SIG-M5 treated with dmso at 0.1 percent for 504 hours (cell line): ENCODE results near the gene MYO19.
"Not testable (repeated sequence)": the region's sequence is repeated elsewhere in the genome, so short reads cannot be mapped to it uniquely, and the experiment has no call there.

Experiments used
- DNase-seq: peaks from one replicate; lab custom pipeline; 2025; ENCODE audit not compliant: unreplicated experiment; lab: John Stamatoyannopoulos, UW

MYO19 gene

DNA sequence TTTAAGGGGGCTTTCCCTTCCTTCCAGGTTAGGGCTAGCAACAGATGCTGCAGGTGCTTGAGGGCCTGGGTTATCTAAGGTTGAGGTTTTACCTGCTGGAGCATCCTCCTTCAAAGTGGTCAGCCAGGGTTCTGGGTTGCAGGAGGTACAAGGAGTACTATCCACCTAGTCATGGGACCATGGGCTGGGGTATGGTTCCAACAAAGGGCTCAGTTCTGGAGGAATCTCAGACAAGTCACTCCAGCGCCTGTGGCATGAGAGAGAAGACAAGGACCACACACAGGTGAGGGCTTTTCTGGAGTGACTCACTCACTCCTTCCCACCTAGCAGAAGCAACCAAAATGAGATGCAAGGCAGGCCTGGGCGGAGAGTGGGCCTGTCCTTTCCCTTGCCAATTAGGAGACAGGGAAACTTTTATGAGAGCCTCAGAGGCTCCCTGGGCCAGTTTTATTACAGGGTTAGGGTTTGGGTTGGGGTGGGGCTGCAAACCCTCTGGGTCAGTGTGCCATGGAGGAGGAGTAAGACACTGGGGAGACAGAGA is 2.2 kb downstream of the MYO19 start:
- DNase-seq, result no peak

DNA sequence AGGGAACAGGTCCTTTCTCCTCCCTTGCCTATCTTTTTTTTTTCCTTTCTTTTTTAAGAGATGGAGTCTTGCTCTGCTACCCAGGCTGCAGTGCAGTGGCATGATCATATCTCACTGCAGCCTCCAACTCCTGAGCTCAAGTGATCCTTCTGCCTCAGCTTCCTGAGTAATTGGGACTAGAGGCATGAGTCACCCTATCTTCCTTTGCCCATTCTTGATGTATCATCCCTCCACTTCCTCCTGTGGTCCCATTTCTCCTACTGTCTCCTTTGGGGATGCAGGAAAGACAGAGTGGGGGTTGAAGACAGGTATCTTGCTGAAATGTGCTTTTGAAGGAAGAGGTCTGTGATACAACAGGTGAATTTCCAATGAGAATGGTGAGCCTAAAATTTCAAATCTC is 5.5 kb downstream of the MYO19 start:
- no peak for DNase-seq

DNA sequence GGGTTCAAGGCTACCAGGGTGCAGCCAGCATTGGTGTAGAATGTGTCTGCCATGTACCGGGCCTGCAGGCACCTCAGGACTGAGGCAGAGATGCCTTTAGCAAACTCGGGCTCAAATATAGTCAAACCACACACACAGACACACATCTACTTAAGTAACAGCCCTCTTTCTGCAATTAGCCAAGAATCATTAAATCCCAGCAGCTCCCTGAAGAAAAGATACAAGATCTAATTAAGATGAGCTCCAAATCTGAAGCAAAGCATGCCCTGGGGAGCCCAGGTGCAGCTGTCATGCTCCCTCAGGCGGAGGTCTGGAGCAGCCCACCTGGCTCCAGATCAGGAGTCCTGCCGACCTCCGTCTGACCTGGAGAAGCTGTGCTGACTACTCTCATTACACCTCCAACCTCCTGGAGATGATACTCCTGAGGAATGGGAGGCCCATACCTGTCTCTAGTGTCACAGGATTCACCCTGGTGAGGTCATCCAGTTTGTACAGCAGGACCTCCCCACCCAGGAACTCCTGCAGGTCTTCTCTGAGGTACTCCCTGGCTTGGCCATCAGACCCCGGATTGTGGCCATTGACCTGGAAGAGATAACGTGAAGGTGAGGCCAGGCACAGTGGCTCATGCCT is 6.9 kb downstream of the MYO19 start:
- no peak for DNase-seq

DNA sequence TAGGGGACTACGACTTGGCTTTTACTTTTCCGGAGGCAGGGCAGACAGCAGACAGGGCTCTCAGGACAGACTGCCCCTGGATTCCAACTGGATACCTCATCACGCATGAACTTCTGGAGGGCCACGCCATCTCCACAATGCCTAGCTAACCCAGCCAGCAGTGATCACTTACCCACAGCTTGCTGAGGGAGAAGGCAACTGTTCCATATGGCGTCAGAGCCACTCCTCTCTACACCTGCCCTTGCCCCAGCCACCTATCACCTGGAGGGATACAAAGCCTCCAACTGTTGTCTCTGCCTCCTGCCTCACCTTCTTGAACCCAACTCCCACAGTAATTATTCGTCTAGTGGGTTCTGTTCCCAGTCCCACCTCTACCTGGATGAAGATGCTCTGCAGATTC is 8.8 kb downstream of the MYO19 start:
- DNase-seq, result no peak

DNA sequence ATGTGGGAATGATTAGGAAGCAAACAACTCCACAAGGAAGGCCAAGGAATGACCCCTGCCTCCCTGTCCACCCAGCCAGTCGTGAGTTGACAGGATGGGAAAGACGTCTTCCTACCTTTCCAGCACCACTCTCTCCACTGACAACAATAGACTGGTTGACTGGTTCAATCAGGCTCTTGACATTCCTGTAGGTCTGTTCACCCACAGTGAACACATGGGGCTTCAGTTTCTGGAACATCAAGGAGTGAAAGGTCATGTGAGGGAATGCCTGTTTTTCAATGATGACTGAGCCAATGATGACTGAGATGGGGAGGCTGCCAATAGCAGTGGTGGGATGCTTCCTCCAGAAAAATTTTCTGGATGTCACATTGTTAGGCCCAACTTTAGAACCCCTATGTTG is 9.6 kb downstream of the MYO19 start:
- no peak for DNase-seq

DNA sequence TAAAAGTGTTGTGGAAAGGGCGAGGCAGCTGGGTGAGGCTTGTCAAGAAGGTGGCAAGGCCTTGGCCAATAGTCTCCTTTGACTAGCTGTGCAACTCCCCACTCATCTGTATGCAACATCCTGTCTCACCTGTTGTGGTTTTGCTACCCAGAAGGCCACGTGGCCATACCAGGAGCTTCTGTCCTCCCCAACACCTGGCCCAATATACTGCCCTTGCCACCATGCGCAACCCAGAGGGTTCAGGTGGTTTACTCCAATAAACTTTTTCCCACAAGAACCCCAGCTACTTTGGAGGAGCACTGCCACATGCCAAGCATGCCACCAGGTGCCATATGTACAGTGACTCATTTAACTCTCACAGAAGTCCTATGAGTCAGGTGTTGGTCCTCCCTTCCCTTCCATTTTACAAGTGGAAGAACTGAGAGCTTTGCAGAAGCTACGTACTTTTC is 10.2 kb downstream of the MYO19 start:
- DNase-seq, result no peak

DNA sequence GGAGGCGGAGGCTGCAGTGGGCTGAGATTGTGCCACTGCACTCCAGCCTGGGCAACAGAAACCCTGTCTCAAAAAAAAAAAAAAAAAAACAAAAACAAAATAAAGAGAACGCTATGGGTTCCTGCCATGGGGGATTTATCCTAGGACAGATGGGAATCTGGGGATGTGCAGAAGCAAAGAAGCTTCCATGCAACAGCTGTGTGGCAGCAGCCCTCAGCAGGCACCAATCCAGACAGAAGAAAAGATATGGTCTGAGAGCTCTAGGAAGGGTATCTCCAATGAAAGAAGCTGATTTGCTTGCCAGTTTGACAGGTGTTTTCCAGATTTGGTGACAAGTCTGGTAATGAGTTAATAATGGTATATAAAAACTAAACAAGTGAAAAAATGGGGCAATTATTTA is 11.6 kb downstream of the MYO19 start:
- DNase-seq, result no peak

DNA sequence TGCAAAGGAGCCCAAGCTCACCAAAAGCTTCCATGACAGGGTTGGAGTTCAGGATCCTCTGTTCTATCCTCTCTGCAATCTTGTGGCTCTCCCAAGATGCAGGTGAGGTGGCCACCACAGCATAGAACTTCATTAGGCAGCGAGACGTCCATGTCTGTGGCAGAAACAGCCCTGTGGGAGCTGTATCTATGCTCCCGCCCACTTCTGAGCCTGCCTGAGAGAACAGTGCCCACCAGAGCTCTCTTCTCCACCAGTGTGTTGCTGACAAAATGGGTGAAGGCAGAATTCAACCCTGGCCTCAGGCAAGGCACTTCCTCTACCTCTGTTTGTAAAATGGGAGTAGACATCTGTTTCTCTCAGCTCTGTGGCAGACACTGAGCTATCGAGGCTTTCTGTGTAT is 18.8 kb downstream of the MYO19 start:
- no peak for DNase-seq

DNA sequence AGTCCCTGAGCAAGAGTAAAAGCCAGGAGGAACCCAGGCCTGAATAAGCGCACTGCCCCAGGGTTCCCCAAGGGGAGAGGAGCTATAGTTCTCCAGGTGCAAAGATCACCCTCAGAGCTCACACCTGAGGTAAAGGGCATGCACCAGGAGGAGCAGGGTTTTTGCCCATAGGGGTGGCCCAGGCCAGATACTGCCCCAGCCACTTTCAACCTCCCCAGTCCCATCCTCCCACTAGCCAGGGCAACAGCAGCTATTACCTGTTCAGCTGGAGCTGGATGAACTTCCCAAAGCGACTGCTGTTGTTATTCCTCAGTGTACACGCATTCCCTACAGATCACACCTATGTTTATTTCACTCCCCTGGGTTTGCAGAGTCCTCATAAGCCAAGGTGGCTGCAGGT is 19.8 kb downstream of the MYO19 start:
- no peak for DNase-seq

DNA sequence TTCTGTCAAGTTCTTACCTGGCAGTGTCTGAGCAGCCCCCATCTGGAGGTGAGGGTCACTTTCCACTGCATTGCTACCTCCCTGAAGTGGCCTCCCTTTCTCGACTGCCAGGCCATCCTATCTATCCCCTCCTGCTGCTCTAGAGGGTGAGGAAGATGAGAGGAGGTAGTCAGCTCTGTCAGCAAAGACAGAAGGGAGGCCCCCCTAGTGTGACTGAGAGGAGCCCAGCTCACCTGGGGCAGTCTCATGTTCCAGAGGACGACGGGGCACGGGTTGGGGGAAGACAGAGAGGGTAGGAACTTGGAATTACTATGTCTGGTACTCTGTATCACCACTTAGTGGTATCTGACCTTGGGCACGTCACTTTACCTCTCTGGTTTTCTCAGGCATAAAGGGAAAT is 22.0 kb downstream of the MYO19 start:
- no peak for DNase-seq

DNA sequence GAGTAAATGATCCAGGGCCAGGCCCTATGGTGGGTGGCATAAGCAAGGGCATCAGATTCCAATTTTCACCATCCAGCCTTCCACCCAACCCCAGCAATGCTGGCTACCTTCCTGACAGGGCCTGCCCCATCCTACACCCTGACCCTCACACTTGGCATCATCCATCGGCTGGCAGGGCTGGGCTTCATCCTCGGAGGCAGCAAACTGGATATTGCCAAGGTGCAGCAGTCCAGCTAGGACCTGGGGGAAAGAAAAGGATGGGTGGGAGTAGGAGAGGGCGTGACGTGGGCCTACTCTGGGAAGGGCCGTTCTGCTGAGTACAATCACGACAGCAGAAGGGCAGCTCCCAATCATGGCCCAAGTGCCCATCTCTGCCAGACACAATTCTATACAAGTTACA is 23.5 kb downstream of the MYO19 start:
- no peak for DNase-seq

DNA sequence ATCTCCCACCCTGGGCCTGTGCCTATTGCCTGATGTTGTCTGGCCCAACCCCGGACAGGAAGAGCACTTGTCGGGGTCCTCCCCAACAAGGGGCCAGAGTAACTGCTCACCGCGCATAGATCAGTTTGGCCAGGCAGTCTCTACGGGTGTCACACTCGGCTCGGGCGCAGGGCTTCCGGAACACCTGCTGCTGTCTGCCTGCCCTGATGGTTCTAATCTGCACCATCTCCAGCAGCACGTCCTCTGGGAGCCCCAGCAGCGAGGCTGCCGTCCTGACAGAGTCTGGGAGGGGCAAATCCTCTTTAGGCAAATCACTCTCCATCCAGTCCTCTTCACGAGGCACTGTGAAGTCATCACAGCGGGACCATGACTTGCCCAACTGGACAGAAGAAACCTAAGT is 24.0 kb downstream of the MYO19 start:
- DNase-seq, result no peak

DNA sequence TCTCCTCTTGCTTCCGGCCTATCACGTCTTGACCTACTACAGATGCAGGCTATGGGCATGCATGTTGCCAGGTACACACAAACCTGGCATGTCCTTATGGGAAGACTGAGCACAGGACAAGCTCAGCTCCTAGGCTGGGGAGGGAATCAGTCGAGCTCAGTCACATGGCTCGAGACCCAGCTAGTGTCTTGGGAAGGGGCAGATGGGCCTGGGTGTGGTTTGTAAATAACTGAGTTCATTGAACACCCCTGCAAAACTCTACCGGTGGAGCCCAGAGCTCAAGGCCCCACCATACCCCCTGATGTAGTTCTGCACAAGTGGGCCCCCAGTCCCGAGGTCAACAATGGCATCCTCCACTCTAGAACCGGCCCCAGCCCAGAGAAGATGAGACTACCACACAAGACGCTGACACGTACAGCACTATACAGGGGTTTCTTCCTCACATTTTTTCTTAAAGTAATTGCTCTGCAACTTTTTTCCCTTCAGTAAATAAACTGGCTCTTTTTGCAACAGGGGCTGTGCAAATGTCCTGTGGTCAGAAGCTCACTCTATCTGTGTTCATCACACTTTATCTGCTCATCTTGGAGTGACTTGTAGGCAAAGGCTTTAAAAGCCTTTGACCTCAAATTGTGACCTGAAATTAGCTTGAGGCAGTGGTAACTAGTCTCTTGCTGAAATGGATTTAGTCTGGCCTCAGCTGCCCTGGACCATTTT is 25.2 kb downstream of the MYO19 start:
- no peak for DNase-seq

DNA sequence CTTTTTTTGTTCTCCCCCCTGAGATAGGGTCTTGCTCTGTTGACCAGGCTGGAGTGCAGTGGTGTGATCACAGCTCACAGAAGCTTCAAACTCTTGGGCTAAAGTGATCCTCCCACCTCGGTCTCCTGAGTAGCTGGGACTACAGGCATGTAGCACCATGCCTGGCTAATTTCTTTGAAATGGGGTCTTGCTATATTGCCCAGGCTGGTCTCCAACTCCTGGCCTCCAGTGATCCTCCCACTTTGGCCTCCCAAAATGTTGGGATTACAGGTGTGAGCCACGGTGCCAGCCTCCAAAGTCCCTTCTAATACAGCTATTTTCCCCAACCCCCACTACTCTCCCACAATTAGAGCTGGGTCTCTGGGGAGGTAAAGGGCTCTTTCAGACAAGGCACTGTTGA is 26.2 kb downstream of the MYO19 start:
- DNase-seq, result not testable (repeated sequence)

DNA sequence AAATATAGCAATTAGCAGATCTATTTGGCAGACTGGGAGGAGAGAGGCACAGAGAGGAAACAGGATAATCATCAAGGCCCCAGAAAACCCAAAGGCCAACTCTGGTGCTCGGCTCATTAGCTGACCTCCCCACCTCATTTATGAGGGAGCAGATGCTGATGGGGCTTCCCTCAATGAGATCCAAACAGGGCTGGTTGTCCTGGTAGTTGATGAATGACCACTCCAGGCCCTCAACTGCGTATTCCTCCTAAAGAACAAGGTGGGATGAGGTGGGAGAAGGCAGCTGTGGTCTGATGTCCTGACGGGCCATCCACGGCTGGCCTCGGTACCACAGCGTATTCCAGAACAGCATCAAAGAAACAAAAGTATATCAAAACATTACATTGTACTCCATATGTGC is 27.4 kb downstream of the MYO19 start:
- DNase-seq, result no peak

DNA sequence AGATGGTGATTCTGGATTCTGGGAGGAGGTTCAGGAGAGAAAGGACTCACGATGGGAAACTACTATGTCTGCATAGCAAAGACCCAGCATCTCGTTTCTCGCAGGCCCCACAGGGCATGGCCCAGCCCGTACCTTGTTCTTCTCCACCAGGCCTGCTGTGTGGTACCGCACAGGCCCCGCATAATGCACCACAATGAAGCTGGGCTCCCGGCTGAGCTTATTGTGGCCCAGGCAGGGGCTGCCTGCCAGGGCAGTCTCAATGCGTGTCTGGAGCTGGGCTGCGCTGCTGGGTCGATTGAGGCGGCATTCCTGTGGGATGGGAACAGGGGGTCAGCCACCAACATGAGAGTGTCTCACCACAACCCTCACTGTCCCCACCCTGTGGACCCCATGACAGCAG is 27.8 kb downstream of the MYO19 start:
- DNase-seq, result no peak

DNA sequence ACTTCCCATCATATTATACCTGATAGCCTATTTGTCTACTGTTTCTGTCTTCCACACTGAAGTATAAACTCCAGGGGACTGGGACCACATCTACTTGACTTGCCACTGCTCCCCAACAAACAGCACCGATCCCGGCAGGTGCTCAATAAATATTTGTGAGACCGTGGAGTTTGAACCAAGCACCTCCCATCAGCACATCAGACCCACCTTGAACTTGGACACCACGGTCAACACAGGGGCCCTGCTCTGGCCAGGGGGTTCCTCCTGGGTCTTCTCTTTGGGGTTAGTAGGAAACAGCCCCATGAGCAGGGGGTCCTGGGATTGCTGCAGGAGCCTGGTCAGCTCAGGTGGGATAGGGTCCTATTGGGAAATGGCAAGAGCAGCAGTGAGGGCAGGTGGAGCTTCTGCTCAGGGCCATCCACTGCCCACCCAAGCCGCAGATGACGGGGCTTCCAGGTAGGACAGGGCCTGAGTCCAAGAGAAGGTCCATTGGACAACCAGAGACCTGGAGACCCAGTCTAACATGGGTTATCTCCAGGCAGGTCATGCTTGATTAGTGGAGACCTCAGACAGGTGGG is 28.3 kb downstream of the MYO19 start:
- DNase-seq, result no peak

DNA sequence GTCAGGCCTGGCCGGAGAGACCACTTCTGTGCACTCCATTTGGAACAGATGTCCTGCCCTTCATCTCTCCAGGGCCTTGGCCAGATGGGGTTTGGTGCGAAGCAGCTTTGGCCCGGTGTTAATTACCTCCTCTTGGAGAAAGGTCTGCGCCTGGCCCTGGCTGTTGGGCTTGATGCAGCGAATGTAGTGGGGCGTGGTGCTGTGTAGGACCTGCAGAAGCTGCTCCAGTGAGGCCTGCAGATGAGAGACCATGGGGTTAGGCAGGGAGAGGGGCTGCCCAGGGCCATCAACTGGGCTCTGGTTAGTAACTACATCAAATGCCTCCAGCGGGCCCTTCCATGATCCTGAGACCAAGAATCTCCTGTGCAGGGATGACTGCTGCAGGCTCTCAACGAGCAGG is 29.5 kb downstream of the MYO19 start:
- no peak for DNase-seq

DNA sequence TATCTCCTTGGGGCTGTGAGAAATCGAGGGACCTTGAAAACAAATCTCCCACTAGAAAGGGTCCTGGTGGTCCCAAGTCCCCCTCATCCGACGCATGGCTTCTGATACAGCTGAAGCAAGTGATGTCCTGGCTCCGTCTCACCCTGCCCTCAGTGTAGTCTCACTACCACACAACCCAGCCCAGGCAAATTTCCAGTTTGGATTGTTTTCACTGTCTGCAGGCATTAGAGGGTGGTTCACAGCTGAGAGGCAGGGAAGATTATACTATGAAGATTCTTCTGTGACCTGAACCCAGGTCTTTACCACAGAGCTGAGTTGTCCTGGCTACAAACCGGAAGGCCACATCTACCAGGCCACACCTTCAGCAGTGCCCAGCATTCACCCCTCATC is 30.5 kb downstream of the MYO19 start:
- DNase-seq, result no peak

DNA sequence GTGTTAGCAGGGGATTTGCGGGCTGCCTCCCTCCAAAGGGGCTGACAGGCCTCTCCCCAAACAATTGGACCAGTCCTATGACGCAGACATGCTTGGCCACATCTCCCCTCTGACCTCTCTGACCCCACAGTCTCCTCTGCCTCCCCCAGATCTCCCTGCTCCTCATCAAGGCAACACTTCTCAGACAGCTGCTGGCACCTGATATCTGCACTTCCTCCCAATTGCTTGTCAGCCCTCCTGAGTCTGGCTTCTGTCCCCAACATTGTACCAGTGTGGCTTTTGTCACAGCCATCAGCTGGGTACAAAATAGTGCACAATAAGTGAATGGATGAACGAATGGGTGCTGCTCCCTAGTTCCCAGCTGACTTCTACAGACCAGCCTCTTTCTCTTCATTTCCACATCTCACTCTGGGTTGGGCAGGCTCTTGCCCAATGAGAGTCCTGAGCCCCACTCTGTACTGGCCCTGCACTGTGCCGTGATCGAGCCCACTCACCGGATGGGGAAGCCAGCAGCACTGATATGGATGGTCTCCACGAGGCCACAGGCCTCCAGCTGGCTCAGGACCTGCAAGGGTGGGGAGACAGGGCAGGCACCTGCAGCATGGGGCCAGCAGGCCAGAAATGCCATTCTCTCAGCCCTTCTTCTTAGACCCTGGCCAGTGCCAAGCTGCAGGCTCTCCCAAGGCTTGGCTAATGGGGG is 31.1 kb downstream of the MYO19 start:
- DNase-seq, result no peak

DNA sequence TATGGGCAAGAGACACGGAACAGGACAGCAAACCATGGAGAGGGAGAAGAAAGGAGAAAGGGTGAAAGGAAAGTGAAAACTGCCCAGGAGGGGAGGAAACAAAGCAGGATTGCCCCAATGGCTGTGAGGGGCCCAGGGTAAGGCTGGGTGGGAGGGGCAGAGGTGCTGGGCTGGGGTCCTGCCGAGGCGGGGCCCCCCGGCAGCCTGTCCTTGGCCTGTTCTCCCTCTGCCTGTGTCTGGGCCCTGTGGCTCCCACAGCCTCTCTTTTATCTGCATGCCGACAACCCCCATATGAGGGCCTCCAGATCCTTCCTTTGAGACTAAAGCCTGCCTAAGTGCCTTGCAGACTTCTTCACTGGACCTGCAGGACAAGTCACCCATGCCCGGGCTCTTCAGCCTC is 32.7 kb downstream of the MYO19 start:
- no peak for DNase-seq

DNA sequence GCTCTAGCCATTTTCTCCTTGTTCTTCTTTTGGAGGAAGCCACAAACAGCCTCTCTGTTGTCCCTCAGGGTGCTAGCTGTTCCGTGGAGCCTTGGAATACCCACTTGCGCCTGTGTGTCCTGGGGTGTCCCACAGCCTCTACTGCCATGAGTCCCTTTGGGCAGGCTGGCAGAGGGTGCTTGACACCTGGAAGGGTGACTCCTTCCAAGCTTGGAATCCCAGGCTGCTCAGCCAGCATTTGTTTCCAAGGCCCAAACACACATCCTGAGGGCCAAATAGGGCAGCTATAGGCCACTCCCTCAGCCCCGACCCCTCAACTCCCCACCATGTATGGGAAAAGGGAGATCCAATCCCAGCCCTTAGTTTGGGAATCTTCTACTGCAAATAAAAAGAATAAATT is 33.3 kb downstream of the MYO19 start:
- no peak for DNase-seq
